Inflammatory macrophage treated with lipopolysaccharide for 1 hour (primary cell): ENCODE results near the gene ALDH18A1.
A peak's percentile ranks its signal among the peaks of the same experiment; 100 is the strongest.
"Not testable (repeated sequence)": the region's sequence is repeated elsewhere in the genome, so short reads cannot be mapped to it uniquely, and the experiment has no call there.

Experiments
- DNase-seq, 2 donors: peaks; one replicate each; pipeline ENCODE4 v3.0.0-alpha.2; 2020 to 2022

The ALDH18A1 gene

DNA sequence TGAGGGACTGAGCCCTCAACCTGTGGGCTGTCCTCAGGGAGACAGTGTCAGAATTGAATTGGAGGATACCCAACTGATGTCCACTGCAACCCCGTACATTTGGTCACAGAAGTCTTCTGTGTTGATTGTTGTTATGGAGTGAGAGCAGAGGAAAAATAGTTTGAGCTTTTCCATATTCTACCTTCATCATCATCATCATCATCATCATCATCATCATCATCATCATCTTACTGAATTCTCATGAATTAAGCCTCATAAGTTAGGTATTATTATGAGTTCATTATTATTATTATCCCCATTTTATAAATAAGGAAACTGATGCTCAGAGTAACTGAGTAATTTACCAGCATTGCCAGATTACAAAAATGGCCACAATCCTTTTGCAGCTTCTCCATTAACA, 8.4 kb downstream of the ALDH18A1 start:
- no peak for DNase-seq

DNA sequence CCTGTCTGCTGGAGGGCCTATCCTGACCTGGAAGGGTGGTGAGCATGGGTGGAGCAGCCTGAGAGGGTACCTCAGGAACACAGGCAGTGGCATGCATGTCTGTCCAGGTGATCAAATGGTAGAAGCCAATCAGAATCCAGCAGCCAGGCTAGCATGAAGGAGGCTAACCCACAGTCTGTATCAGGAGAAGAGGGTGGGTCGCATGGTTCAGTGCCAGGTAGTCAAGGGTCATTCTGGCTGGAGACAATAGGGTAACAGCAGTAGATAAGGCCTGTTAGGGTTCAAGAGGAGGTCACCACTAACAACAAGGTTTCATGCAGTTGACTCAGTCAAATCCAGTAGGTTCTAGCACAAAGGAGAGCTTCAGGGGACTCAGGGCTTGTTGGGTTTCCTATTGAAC, 10.4 kb downstream of the ALDH18A1 start:
- no peak for DNase-seq

DNA sequence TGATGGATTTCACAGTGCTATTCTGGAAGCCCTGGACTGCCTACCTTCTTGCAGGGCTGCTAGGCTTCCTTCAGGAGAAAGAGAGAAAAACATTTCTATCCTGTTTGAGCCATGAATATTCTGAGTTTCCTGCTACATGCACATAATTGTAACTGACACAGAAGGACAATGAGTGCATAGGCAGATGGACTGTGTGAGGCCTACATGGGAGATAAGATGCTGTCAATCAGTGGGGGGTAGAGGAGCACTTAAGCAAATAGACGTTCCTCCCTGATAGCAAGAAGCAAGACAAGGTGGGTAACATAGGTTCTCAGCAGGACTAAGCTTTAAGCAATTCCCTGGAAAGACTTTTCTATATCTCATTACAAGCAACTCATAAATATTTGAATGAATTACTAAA, 11.6 kb downstream of the ALDH18A1 start:
- no peak for DNase-seq

DNA sequence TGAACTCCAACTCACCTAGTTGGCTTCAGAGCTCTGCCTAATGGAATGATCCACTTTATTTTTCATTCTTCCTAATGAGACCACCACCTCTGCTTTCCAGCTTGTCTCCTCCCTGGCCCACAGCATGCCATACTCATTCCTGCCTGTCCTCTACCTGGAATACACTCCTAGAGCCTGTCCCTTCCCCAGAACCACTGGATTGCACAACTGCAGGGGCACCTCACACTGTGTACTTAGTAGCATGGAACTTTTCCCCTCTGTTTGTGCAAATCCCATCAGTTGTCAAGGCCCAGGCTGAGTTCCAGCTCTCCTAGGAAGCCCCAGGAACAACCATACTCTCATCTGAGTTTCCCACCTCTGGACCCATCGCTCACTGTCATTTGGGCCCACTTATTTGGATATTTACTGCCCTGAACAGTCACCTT, 15.6 kb downstream of the ALDH18A1 start:
- DNase-seq: no peak

DNA sequence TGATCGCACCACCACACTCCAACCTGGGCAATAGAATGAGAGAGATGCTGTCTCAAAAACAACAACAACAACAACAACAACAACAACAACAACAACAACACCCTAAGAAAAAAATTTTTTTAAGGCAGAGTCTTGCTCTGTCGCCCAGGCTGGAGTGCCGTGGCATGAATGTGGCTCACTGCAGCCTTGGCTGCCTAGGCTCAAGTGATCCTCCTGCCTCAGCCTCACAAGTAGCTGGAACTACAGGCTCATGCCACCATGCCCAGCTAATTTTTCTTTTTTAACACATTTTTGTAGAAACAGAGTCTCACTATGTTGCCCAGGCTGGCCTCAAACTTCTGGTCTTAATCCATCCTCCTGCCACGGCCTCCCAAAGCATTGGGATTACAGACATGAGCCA, 18.6 kb downstream of the ALDH18A1 start:
- DNase-seq: no peak

DNA sequence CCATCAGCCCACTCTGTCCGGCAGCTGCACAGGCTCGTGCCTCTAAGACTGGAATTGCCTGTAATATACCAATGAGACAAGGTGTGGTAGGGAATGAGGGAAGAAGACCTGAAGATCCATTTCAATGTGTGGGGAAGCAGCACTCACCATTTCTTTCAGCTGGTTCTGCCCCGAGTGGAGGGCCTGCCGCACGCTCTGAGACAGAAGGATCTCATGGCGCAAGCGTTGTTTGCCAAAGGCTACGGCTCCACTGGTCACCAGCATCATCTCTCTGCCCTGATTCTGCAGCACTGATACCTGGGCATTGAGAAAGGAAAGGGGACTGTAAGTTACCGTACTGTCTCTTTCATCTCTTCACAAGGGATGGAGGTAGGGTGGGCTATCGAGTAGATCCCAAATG, 19.4 kb downstream of the ALDH18A1 start:
- no peak for DNase-seq

DNA sequence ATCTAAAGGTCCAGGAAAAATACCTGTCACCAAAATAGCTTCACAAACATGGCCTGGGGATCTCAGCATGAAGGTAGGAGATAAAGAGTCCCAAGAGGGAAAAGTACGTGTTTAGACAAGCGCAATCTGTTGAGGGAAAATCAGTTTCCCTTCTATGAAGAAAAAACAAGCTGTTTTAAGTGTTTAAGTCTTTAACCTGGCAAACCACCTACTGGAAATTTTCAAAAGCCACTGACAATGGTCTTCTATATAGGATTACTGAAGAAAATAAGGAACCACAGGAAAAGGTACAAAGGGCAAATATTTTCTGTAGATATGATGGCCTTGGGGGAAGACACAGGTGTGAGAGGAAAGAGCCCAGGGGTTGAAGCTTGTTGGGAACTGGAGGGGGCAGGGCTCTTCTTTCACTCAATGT, 21.2 kb downstream of the ALDH18A1 start:
- no peak for DNase-seq

DNA sequence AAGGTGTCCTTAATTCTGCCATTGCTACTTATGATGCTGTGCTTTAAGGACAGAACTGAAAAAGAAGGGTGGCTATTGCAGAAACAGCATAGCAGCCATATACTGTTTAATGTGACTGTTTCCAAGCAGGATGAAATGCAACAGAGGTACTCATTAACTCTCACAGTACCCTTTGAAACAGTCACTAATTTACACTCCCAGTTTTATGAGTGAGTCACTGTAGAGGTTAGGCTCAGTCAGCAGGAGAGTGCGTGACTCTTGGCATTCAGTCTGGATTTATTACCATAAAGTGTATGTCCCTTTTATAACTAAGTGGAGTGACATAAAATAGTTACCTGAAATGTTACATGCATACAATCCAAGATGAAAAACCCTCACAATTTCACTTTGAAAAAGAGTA, 27.7 kb downstream of the ALDH18A1 start:
- no peak for DNase-seq

DNA sequence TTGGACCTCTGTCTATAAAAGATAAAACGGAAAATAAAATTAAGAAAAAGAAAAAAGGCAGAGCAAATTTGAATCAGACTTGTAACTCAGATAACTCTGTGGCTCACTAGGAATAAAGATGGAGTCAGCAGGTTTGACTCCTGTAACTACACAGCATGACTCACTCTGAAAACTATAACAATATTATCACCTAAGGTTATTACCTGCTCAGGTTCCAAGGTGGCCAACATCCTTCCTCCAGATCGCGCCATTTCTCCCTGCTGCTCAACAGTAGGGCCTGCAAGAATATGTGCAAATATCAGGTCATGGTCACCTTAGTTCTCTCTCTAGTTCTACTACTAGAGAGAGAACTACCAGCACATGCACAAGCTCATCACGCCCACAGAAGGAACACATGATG, 30.0 kb downstream of the ALDH18A1 start:
- DNase-seq: no peak

DNA sequence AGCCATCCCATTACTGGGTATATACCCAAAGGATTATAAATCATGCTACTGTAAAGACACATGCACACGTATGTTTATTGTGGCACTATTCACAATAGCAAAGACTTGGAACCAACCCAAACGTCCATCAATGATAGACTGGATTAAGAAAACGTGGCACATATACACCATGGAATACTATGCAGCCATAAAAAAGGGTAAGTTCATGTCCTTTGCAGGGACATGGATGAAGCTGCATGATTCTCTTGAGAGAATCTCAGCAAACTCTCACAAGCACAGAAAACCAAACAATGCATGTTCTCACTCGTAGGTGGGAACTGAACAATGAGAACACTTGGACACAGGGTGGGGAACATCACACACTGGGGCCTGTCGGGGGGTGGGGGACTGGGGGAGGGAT, 36.1 kb downstream of the ALDH18A1 start:
- DNase-seq: not testable (repeated sequence)

DNA sequence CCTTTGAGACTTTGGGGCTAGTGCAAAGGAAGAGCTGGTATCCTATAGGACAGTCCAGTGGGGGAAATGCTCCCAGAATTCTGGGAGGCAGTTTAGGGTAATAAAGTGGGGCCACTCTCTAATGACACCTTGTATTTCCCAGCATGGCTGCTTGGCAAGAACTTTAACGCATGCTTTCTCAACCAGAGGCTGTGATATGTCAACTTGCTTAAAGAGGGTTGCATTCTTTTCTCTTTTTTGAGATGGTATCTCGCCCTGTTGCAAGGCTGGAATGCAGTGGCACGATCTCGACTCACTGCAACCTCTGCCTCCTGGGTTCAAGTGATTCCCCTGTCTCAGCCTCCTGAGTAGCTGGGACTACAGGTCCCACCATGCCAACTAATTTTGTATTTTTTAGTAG, 38.4 kb downstream of the ALDH18A1 start:
- DNase-seq: no peak

DNA sequence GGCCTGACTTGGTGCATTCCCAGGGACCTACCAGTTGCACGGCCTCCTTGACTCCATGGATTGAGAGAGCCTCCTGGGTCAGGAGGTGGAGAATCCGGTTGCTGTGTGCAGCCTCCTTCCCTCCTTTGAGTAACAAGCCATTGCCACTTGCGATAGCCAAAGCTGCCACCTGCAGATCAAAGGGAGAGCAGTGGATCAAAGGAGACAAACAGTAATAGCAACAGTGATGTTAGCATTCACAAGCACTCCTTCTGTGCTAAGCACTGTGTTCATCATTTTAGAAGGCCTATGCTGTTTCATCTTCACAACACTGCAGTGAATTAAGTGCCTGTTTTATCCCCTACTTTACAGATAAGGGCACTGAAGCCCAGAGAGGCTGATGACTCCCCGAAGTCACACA, 40.1 kb downstream of the ALDH18A1 start:
- DNase-seq: no peak

DNA sequence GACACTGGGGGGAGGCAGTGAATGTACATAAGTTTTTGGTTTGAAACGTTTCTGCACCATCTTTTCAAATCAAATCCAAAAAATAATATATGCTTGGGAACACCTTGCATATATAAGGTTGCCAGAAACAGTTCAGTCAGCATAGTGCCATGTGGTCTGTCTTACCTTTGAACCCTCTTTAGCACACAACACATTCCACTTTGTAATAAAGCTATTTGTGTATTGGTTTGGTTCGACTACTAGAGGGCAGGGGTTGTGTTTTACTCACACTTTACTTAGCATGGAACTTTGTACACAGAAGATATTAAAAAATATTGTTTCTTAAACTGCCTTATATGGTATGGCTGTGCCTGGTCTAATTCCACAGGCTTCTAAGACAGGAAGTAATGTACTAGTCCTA, 43.2 kb downstream of the ALDH18A1 start:
- DNase-seq: no peak

DNA sequence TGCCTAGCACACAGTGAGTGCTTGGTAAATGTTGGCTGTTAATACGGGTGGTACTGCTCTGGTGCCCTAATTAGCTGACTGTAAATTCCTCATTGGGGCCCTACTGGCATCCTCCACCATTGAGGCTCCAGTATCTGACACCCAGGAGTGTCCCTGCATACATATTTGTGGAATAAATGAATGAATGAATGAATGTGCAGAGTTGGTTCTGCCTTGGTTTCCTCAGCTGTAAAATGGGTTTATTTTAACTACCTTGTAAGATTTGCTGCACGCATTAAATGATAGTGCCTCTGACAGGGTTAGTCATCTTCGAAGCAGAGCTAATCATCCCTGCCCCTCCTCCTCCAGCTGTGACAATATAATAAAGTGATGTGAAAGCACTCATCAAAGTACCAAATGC, 45.8 kb downstream of the ALDH18A1 start:
- no peak for DNase-seq

DNA sequence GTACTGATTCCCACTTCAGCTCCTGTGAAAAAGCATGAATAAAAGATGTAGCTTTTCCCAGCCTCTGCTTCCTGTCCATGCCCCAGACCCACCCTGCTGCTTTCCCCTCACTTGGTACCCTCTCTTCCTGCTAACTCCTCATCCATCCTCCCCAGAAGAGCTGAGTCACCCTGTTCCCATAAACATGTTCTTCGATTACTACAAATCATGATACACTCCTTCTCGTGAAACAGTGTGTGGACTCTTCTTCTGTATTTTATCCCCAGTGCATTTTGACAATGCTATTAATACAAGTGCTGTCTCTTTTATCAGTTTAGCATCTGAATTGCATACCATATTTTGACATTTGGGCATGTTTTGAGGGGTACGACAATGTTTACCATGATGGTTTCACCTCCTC, 49.6 kb downstream of the ALDH18A1 start:
- no peak for DNase-seq

DNA sequence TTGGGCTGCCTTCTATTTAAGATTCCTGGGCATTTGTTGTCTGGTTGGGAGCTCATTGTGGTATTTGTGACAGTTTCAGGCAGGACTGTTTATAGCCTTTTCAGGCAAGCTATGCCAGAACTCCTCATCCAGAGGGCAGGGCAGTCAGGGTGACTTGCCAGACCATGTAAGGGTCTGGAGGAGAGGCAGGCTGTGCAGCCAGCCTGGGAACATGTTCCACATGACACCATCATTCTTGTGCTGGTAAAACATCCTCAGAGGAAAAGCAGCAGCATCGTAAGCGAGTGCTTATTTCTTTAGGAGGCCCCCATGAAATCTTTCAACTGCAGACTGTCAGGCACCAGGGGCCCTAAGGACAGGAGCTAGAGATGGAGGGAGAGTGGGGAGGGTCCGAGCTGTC, 51.3 kb downstream of the ALDH18A1 start:
- no peak for DNase-seq

DNA sequence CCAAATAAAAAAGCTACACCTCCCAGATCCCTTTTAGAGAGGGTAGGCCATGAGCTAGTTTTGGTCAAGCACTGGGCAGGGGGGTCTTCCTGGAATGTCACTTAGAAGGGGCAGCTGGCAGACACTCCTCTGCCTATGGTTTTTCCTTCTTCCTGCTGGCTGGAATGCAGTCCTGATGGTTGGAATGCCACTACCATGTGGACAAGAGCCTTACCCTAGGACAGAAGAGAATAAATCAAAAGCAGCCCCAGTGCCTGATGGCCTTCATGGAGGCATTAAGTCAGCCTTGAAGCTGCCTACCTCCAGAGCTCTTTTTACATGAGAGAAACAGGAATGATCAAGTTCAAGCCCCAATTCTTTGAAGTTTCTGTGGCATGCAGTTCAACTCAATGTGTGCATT, 51.9 kb downstream of the ALDH18A1 start:
- DNase-seq: no peak

DNA sequence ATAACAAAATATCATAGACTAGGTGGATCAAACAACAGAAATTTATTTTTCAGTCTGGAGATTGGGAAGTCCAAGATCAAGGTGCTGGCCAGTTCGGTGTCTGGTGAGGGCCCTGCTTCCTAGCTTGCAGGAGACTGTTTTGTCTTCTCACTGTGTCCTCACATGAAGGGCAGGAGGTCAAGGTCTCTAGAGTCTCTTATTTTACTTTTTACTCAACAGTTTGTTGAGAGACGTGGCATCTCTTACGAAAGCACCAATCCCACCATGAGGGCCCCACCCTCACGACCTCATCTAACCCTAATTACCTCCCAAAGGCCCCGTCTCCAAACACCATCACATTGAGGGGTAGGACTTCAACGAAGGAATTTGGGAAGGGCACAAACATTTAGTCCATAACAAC, 54.1 kb downstream of the ALDH18A1 start:
- no peak for DNase-seq

DNA sequence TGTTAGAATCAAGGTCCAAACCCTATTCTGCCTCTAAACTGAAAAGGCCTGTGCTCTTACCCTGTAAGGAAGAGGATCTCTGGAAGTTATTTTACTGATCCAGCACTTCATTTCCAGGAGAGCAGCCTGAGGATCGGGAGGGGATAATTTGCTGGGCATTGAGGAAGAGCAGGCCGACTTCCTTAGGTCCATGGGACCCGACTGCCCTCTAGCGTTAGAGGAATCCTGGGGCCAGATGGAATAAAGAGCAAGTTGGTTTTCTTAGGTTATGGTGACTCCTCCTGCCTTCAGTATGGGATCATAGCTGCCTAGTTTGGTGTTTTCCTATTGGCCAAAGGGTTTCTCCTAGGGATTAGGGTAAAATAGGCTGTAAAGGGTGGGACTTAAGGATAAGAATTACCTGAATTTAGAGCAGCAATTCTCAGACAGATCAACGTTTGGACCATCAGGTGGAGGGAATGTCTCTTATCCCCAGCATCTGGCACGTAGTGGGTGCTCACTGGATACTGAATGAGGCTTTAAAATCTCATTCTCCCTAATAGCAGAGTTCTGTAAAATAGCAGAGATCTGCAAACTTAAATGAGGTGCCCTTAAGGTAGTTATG, 55.3 kb downstream of the ALDH18A1 start:
- peak; percentile 51 to 83 for DNase-seq

DNA sequence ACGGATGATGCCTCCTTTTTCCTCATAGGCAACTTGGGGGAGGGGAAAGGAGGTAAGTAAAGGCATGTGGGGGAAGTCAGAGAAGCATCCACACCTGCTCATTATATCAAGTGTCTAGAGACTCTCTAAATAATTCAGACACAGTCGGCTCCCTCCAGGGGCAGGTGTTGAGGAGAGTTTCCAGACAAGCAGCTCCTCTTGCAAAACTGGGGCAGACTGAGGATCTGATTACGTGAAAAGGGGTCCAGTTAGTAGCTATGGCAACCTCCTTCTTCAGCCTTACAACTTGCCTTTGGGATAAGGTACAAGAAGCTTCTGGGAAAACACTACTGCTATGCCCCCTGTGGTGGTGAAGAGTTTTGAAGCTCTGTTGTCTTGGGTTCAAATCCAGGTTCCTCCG, 56.4 kb downstream of the ALDH18A1 start:
- DNase-seq: no peak

DNA sequence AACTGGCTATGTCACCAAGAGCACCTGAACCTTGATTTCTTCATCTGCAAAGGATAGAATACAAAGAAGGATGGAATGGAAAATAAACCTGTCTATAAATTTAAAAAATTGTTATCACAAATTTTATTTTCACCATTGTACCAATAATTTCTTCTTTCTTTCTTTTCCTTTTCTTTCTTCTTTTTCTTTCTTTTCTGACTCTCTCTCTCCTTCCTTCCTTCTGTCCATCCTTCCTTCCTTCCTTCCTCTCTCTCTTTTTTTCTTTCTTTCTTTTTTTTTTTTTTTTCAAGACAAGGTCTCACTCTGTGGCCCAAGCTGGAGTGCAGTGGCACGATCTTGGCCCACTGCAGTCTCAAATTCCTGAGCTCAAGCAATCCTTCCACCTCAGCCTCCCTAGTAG, 58.7 kb downstream of the ALDH18A1 start:
- no peak for DNase-seq

DNA sequence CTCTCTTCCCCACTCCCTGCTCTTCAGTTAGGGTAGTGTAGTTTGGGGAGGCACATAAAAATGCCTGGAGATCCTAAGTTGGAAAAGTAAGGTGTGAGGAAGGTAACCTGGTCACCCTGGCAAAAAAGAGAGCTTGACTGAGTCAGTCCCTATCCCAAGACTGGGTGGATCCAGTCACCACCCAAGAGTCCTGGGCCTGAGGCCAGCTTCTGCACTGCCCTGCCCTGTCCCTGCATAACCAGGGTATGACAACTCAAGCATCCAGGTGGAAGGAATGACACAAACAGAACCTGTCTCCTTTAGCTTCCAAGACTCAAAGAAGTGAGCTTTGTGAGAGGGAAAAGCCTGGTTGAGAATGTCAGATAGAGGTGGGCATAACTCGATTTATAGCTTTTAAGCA, 68.5 kb downstream of the ALDH18A1 start:
- no peak for DNase-seq

DNA sequence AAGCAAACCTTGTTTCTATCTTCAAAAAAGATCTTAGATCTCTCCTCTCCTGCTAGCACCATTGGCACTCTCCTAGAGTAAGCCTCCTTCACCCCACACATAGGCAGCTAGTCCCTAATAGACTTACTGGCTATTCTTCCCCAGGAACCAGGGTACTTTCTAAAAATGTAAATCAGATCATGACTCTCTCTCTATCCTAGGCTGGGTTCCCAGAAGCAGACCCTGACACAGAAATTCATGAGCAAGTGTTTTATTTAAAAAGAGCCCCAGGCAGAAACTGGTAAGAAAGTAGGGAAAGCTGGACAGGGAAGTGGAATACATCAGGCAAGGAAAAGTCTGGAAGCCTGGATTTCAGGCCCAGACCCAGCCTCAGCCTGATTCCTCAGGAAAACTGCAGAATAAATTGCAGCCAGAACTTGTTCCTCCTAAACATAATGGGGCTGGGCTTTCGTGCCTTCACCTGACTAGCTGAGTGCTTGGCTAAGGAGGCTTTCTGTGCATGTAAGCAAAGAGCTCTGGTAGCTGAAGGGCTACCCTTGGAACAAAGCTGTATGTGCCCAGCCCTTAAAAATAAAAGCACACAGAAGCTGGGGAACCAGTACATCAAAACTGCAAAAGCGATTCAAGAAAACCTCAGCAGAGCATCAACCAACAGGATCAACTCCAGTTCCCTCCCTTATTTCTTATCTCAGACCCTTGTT, 76.5 kb downstream of the ALDH18A1 start:
- no peak for DNase-seq

DNA sequence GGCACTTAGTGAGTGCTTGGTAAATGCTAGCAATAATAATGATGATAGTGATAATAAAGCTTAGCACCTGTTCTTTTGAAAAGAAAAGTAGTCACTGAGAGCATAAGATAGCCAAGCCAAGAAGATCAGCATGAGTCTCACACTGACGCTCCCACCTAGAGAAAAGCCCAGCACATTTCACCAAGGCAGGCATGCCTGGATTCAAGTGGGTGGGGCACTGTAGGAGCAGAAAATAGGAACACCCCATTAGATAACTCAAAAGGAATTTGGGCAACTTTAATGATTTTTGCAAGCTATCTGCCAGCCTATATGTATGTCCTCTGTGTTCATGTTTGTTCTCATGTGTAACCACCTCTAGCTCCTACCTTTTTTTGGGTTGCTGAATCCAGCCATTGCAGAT, 77.2 kb downstream of the ALDH18A1 start:
- no peak for DNase-seq

DNA sequence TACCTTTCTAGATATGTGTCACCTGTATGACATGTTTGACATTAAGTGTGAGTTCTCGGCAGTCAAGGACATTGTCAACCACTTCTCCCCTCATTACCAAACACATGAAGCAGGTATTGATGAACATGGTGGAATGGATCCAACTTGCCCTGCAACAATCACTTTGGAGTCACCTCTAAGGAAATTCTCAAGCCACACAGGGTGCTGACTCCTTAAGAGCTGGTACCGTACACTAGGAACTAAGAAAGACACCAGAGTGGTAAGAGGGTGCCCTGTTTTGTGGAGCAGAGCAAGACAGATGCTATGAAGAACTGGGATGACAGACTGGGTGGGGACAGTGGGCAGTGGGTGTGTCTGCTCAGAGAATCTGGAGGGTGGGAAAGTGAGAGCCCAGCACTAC, 77.9 kb downstream of the ALDH18A1 start:
- no peak for DNase-seq
